Head of caudate nucleus (tissue), 42 donors: ENCODE results near the gene ALKBH6.

Experiments used
- DNase-seq, 42 donors: peaks; one replicate each; pipeline versions ENCODE4 v3.0.0 to v3.0.0-alpha.2; 2020 to 2021; ENCODE audit warnings: mixed read lengths in 7 of 42
- intact Hi-C: fragments of 100-400 bp; cut with DNase I; formaldehyde crosslinking; loops from one replicate; pipeline ENCODE4 v1.15.0; 2022

The ALKBH6 gene

GRCh38 chr19:35978832-35979365, 35.1 kb downstream of the ALKBH6 start:
- intact Hi-C loops: no loop called here
- DNase-seq: peak in 37 of 42 donors; percentile 12 to 77 (median 48)

GRCh38 chr19:35978271-35978670, 35.7 kb downstream of the ALKBH6 start:
- intact Hi-C loops: no loop called here
- no peak for DNase-seq

- intact Hi-C loops: no loop called here
- DNase-seq: no peak
Observed at GRCh38 chr19:35977446-35978222, 36.4 kb downstream of the ALKBH6 start.

GRCh38 chr19:35975608-35976214, 38.3 kb downstream of the ALKBH6 start:
- DNase-seq: no peak
- intact Hi-C loops: no loop called here

GRCh38 chr19:35973487-35973886, 40.5 kb downstream of the ALKBH6 start:
- intact Hi-C loops: no loop called here
- DNase-seq: no peak

GRCh38 chr19:35966771-35967170, 47.2 kb downstream of the ALKBH6 start:
- intact Hi-C loops: no loop called here
- DNase-seq: no peak

- intact Hi-C loops: no loop called here
- peak in 4 of 42 donors; percentile 20 to 36 (median 30) for DNase-seq
Observed at GRCh38 chr19:35963514-35963913, 50.5 kb downstream of the ALKBH6 start.

- intact Hi-C loops: no loop called here
Observed at GRCh38 chr19:35960432-35960972, 53.5 kb downstream of the ALKBH6 start.

GRCh38 chr19:35959968-35960320, 54.1 kb downstream of the ALKBH6 start:
- intact Hi-C loops: no loop called here

More at GRCh38 chr19:35960432-35960972, 53.5 kb downstream of the ALKBH6 start:
- DNase-seq: no peak

More at GRCh38 chr19:35959968-35960320, 54.1 kb downstream of the ALKBH6 start:
- DNase-seq: no peak
